ENCODE data around the gene KCTD1.

KCTD1 gene

DNA sequence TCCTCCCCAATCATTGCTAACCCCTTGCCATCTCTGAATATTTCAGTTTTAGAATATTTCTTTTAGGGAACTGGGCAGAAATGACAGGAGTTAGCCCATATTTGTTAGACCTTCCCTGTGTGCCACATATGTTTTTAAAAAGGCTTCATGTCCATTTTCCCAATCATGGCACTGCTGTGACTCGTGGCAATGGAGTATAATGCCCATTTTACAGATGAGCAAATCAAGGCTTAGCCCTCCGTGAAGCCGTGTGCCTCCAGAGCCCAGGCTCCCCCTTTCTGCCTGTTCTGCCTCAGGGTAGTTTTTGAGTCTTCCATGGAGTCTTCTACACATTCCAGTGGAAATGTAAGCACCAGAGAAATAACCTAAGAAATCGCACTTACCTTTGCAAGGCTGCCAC, 130.1 kb downstream of the KCTD1 start:
- DNase-seq (ENCODE audit: low read depth in 1 of 2, low spot score in 1 of 2) = no peak
- Histone ChIP-seq H3K4me3 (replicated peaks; ENCODE audit: insufficient read depth, low read length) (no peak overlapping the region), H3K27me3 (ENCODE audit: insufficient read depth, poor library complexity, severe bottlenecking) (no peaks in the 10 kb centered on the region), H3K27ac (replicated peaks) (no peak overlapping the region)
- no peak for TF ChIP-seq GABPA (IDR thresholded peaks at IDR 0.05; ENCODE audit: low read depth)
- TF ChIP-seq, protein P1, sequence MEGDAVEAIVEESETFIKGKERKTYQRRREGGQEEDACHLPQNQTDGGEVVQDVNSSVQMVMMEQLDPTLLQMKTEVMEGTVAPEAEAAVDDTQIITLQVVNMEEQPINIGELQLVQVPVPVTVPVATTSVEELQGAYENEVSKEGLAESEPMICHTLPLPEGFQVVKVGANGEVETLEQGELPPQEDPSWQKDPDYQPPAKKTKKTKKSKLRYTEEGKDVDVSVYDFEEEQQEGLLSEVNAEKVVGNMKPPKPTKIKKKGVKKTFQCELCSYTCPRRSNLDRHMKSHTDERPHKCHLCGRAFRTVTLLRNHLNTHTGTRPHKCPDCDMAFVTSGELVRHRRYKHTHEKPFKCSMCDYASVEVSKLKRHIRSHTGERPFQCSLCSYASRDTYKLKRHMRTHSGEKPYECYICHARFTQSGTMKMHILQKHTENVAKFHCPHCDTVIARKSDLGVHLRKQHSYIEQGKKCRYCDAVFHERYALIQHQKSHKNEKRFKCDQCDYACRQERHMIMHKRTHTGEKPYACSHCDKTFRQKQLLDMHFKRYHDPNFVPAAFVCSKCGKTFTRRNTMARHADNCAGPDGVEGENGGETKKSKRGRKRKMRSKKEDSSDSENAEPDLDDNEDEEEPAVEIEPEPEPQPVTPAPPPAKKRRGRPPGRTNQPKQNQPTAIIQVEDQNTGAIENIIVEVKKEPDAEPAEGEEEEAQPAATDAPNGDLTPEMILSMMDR (IDR thresholded peaks at IDR 0.05; ENCODE audit: insufficient read depth, low read length) = no peak
- no peak for TF ChIP-seq SPI1 (IDR thresholded peaks at IDR 0.05; ENCODE audit: borderline replicate concordance, low read depth)
- no peak for TF ChIP-seq POLR2AphosphoS5 (IDR thresholded peaks at IDR 0.05; ENCODE audit: low read depth)
- TF ChIP-seq, protein P2, sequence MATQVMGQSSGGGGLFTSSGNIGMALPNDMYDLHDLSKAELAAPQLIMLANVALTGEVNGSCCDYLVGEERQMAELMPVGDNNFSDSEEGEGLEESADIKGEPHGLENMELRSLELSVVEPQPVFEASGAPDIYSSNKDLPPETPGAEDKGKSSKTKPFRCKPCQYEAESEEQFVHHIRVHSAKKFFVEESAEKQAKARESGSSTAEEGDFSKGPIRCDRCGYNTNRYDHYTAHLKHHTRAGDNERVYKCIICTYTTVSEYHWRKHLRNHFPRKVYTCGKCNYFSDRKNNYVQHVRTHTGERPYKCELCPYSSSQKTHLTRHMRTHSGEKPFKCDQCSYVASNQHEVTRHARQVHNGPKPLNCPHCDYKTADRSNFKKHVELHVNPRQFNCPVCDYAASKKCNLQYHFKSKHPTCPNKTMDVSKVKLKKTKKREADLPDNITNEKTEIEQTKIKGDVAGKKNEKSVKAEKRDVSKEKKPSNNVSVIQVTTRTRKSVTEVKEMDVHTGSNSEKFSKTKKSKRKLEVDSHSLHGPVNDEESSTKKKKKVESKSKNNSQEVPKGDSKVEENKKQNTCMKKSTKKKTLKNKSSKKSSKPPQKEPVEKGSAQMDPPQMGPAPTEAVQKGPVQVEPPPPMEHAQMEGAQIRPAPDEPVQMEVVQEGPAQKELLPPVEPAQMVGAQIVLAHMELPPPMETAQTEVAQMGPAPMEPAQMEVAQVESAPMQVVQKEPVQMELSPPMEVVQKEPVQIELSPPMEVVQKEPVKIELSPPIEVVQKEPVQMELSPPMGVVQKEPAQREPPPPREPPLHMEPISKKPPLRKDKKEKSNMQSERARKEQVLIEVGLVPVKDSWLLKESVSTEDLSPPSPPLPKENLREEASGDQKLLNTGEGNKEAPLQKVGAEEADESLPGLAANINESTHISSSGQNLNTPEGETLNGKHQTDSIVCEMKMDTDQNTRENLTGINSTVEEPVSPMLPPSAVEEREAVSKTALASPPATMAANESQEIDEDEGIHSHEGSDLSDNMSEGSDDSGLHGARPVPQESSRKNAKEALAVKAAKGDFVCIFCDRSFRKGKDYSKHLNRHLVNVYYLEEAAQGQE (IDR thresholded peaks at IDR 0.05; ENCODE audit: insufficient replicate concordance, low read depth) = no peak

DNA sequence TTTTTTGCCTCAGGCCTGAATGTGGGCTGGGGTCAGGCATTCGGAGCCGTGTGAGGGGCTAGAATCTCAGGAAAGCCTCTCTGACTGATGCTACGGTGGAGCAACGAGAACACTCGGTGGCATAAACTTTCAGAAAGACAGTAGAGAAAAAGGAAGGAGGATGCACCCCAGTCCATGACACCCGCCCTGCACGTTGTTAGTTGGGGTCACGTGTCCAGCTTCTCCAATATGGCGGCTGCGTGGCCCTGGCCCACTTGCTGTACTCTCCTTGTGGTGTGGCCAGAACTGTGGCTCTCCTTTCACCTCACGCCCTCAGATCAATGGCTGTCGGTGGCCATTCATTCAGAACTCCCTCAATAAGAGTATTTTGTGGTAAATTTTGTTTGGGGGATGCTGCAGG, 131.2 kb downstream of the KCTD1 start:
- no peaks in the 10 kb centered on the region for H3K27me3 ChIP-seq (ENCODE audit: insufficient read depth, poor library complexity, severe bottlenecking)
- no peak overlapping the region for H3K4me3 ChIP-seq (replicated peaks; ENCODE audit: insufficient read depth, low read length)
- TF ChIP-seq, protein P1 (IDR thresholded peaks at IDR 0.05; ENCODE audit: insufficient read depth, low read length) = no peak
- no peak for TF ChIP-seq GABPA (IDR thresholded peaks at IDR 0.05; ENCODE audit: low read depth)
- TF ChIP-seq SPI1 (IDR thresholded peaks at IDR 0.05; ENCODE audit: borderline replicate concordance, low read depth) = no peak
- TF ChIP-seq, protein P2 (IDR thresholded peaks at IDR 0.05; ENCODE audit: insufficient replicate concordance, low read depth) = no peak
- no peak for TF ChIP-seq POLR2AphosphoS5 (IDR thresholded peaks at IDR 0.05; ENCODE audit: low read depth)
- no peak overlapping the region for H3K27ac ChIP-seq (replicated peaks)
- no peak for DNase-seq (ENCODE audit: low read depth in 1 of 2, low spot score in 1 of 2)

DNA sequence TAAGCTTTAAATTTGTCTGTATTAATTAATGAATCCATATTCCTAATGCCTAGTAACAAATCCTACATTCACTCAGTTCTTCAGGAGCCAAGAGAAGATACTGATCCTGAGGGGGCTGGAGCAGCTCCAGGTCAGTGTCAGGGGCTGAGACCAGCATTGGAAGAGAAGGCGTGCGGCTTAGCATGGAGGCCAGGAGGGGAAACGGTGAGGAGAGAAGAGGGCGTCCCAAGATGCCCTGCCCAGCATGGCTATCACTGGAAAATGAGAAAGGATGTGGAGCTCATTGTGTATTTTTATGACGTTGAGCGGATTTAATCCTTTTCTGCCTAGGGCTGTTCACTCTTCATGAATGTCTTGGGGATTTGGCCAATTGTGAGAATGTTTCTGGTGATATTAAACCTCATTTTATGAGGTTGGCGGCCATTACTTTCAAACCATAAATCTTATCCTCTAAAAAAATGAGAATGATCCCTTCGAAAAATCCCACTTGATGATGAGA, 131.7 kb downstream of the KCTD1 start:
- TF ChIP-seq SPI1 (IDR thresholded peaks at IDR 0.05; ENCODE audit: borderline replicate concordance, low read depth) = no peak
- TF ChIP-seq, protein P2 (IDR thresholded peaks at IDR 0.05; ENCODE audit: insufficient replicate concordance, low read depth) = no peak
- H3K27ac ChIP-seq (replicated peaks) = no peak overlapping the region
- DNase-seq (ENCODE audit: low read depth in 1 of 2, low spot score in 1 of 2) = no peak
- H3K4me3 ChIP-seq (replicated peaks; ENCODE audit: insufficient read depth, low read length) = no peak overlapping the region
- no peaks in the 10 kb centered on the region for H3K27me3 ChIP-seq (ENCODE audit: insufficient read depth, poor library complexity, severe bottlenecking)
